CD4-positive, alpha-beta T cell treated with Interleukin-1 beta for 1 hour (primary cell): ENCODE measurements around the gene DUSP11.
"Not testable (repeated sequence)": the region's sequence is repeated elsewhere in the genome, so short reads cannot be mapped to it uniquely, and the experiment has no call there.

Experiments used
- DNase-seq, 2 donors: peaks; one replicate each; pipeline ENCODE4 v3.0.0-alpha.2; 2020 to 2022

Gene DUSP11

DNA sequence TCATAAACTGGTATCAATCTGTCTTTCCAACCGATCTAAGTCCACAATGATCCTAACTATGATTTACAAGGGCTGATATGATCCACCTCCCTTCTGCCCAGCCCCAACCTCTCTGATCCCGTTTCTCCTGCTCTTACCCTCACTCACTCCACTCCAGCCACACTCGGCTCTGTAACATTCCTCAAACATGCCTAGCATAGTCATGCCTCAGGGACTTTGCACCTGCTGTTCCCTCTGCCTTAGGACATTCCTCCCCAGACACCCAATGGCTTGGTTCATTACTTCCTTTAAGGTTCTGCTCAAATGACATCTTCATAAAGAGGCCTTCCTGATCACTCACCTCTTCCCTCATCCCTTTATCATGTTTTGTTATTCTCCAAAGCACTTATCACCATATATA is 9.2 kb downstream of the DUSP11 start:
- DNase-seq: no peak

GRCh38 chr2:73766994-73767393 is 12.9 kb downstream of the DUSP11 start:
- no peak for DNase-seq

DNA sequence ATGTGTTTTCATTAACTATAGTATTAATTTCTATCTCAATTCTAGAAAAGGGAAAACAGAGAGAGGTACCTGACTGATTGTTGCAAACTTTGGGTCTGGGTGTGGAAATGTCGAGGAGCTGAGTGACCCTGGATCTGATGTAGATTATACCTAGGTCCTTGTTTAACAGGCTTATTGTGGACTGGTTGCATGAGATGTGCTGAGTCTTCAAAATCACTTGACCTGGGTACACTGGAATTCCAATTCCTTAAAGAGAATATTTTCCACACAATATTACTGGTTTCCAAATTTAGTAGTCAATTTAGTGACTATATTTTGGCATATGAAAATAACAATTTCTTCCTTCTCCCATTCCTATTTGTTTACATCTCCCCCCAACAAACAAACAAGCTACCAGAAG is 13.6 kb downstream of the DUSP11 start:
- no peak for DNase-seq

DNA sequence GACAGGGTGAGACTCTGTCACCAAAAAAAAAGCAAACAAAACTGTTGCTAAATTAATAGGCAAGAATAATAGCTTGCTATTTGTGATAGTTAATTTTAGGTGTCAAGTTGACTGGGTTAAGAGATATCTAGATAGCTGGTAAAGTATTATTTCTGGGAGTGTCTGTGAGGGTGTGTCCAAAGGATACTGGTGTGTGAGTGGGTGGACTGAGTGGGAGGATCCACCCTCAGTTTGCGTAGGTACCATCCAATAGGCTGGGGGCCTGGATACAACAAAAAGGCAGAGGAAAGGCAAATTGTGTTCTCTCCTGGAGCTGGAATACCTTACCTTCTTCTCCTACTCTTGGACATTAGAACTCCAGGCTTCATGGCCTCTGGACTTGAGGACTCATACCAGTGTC is 15.0 kb downstream of the DUSP11 start:
- no peak for DNase-seq

DNA sequence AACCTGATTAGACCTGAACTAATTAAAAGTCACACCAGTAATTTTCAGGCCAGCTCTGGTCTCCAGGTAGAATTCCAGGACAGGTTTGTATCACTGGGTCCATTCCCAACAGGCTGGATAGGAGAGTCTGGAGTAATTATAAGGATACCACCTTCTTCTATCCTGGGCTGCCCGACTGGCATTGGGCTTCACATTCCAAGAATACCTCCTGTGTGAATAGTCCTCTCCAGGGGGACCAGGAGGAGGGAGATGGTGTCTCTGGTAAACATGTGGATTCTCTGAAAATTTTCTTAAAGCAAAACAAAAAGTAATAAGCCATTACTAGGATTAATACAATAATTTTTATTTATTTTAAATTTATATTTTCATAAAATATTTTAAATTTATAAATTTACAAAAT is 17.3 kb downstream of the DUSP11 start:
- no peak for DNase-seq

- no peak for DNase-seq
These were observed 20.0 kb downstream of the DUSP11 start for GRCh38 chr2:73759904-73760303.

DNA sequence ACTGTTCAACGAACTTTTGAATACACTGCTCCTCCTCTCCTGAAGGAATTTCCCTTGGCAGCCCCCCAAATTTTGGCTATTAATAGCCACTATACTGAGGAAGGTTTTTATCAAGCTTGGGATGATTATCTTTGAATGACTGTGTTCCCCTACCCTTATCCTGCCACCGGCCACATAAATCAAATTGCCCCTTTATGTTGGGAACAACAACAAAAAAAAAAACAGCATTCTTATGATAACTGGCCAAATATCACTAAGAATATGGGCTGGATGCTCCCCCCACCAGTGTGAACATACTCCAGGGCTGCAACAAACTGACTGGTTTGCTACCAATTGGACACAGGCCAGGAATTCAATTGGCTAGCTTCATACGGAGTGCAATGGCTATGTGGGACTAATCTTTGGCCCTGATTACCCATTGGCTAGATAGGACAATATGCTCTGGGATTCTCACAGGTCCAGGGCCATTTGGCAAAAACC is 20.6 kb downstream of the DUSP11 start:
- DNase-seq: no peak

DNA sequence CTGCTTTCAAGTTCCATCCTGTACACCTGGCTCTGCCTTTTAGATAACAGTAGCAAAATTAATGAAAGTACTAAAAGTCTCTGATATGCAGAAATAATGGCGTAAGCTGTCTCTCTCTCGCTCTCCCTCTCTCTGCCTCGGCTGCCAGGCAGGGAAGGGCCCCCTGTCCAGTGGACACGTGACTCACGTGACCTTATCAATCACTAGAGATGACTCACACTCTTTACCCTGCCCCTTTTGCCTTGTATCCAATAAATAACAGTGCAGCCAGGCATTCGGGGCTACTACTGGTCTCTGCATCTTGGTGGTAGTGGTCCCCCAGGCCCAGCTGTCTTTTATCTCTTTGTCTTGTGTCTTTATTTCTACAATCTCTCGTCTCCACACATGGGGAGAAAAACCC is 25.6 kb downstream of the DUSP11 start:
- not testable (repeated sequence) for DNase-seq

GRCh38 chr2:73749314-73749713 is 30.6 kb downstream of the DUSP11 start:
- DNase-seq: no peak

- no peak for DNase-seq
These were observed 33.1 kb downstream of the DUSP11 start for GRCh38 chr2:73746877-73747208.

DNA sequence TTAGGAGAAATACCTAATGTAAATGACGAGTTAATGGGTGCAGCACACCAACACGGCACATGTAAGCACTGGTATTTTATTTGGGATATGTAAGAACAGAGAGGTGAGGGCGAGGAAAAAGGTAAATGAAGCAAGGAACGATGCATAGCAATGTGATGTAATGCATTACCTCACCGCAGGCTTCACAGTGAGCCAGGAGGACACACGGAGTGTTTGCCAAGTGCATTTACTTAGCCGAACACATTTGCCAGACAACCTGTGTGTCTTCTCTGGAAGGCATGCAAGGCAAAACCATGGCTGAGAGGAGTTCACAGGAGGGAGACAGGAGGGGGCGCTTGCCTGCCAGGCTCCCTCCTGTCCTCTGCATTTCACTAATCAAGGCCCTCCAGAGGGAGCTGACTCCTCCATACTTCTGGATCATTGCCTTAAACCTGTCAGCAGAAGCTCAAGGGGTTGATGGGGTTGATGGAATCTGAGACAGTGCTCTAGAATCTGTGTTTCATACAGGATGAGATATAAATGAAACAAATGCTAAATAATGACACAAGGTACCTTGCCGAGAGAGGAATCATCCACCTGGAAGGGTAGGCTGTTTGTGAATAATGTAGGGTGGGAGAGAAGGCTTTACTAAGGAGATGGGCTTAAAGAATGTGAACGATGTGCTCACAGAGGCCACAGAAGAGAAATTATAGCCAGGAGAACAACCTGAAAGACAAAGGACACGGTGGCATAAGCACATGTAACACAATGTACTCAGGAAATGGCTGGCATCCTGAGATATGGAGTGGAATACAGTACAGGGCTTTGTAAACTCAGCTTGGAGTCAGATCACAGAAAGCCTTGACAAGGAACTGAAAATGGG is 33.7 kb downstream of the DUSP11 start:
- DNase-seq: no peak

- no peak for DNase-seq
These were observed 39.1 kb downstream of the DUSP11 start for GRCh38 chr2:73740767-73741166.

DNA sequence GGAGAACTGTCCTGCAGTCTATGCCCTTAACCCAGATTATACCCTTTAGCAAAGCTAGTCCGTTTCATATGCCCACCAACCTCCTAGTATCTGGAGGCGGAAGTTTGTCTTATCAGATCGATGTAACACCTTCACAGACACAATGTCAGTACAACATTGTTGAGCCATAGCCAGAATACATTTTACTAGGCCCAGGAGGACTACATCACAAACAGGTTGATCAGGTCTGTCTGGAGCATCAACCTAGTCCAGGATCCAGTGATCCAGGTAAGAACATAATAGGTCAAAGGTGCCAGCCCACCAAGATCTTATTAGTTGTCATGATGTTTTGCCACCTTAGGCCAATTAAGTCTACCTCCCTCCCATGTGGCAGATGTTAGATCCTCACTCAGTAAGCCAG is 40.8 kb downstream of the DUSP11 start:
- no peak for DNase-seq

GRCh38 chr2:73736855-73737779 is 42.8 kb downstream of the DUSP11 start, which contains the start of gene TPRKB:
TPRKB (minus strand) TSS chr2:73737345; CDS start chr2:73734569, 2,776 bp downstream.
- DNase-seq: peak; percentile 95 to 96

DNA sequence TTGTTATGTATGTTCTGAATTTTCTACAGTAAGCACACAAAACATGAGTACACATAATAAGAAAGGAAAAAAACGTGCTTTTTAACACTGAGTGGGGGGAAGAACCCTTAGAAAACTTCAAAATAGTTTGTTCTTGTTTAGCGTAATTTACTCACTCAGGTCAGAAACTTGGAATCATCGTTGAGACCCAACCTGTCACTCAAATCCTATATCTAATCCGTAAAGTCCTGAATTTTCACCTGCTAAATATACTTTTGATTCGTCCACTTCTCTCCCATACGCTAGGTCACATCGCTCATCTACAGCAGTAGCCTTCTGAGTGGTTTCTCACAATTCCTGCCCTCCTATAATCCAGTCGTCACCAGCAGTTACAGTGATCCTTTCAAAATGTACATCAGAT is 43.5 kb downstream of the DUSP11 start:
- DNase-seq: no peak

DNA sequence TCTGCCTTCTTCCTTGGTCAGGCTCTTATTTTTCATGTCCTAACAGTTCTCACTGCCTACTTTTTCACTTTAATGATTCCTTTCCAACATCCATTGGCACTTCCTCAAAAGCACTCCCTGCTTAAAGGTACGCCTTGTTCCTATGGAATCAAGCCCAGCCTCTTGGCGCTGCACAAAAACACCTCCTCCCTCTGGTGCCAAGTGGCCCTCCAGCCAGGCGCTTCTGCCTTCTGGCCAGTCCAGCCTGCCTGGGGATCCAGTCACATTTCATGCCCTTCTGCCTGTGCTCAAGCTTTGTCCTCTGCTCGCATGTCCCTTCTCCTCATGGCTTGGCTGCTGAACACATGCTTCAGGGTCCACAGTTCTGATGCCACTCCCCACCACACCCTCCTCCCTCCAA is 49.1 kb downstream of the DUSP11 start:
- DNase-seq: no peak

DNA sequence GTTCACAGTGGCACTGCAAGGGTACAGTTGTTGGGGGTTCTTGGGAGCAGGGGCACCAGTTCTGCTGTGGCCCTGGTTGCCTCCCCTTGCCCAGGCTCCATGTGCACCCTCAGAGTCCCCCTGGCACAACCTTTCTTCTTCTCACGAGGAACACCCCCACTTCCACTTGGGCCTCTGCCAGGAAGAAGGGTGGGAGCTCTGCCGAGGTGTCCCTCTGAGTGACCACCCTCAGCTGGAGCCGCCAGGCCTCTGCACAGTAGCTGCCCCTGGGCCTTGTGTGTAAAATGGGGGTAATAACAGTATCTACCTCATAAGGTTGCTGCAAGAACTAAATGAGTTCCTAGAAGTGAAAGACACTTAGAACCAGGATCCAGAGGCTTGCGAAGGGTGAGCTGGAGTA is 51.2 kb downstream of the DUSP11 start:
- DNase-seq: no peak

DNA sequence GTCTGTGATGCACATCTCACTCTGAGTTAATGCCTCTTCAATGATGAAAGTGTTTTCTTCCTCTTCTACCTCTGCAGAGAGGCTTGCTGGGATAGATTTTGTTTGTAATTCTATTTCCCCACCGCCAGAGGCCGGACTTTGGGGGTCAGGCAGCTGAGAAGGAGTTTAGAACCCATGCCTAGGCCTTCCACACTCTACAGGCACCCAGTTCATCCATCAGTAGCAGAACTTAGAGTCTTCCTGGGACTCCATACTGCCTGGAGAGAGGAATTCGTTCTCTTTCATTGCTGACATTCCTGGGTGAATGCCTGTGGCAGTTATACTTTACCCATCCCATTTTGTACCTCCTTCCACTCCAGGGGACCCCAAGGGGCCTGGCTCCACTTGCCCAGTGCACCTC is 51.9 kb downstream of the DUSP11 start:
- DNase-seq: no peak

GRCh38 chr2:73726657-73727056 is 53.2 kb downstream of the DUSP11 start:
- DNase-seq: not testable (repeated sequence)

GRCh38 chr2:73718851-73719621 is 60.9 kb downstream of the DUSP11 start:
- no peak for DNase-seq

DNA sequence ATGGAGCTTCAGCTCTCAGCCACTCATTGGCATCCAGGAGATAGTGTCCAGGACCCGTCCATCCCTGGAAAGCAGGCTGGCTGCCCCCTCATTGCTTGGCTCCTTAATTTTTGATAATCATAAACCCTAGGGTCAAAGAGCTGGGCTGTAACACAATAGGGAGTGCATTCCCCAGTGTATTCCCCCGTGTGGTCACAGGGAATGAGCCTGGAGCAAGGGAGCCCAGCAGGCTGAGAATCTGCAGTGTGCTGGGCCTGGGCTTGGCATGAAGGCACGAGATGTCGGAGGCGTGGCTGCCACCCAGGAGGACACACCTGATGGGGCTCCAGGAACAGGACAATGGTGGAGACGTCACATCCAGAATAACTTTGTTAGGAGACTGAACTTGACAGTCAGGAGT is 61.5 kb downstream of the DUSP11 start:
- no peak for DNase-seq

GRCh38 chr2:73717695-73718094 is 62.2 kb downstream of the DUSP11 start:
- not testable (repeated sequence) for DNase-seq

GRCh38 chr2:73717251-73717606 is 62.7 kb downstream of the DUSP11 start:
- no peak for DNase-seq
